GM12878 (cell line): Measurements from ENCODE around the gene C22orf31. TPM values are rescaled to one million over a fixed set of nuclear protein-coding genes. Genes with fewer than 3 reads are reported as not detected.

ENCODE experiments used
- ATAC-seq: fragments of 200-7000 bp; cut with Tn5 transposase; 3 replicates; pipeline ENCODE4 v1.9.1; 2020; ENCODE audit warnings: mild to moderate bottlenecking, moderate library complexity
- BruUV-seq: library from RNA; stranded (reverse); fragments of 400-500 nt; replicated peaks from 2 replicates; lab custom pipeline; 2021; lab: Mats Ljungman, UMichigan
- CTCF ChIA-PET: fragments of 300-600 bp; sonication (Branson Sonifier 250); formaldehyde crosslinking; extraction: SDS; loops from one replicate; lab custom pipeline; 2021; ENCODE audit warnings: inconsistent platforms; lab: Yijun Ruan, JAX
- POLR2A ChIA-PET: fragments of 350-600 bp; formaldehyde crosslinking; extraction: SDS; loops from one replicate; lab custom pipeline; 2021; ENCODE audit warnings: inconsistent platforms; lab: Charles Lee
- RAD21 ChIA-PET: fragments of 300-600 bp; sonication (Branson Sonifier 250); formaldehyde crosslinking; loops from one replicate; lab custom pipeline; 2023; ENCODE audit warnings: antibody characterized with exemption; ENCODE audit not compliant: unreplicated experiment; lab: Charles Lee
- SMC1A ChIA-PET: fragments of 300-600 bp; sonication (Branson Sonifier 250); formaldehyde crosslinking; loops from one replicate; lab custom pipeline; 2023; ENCODE audit not compliant: unreplicated experiment, uncharacterized antibody; lab: Charles Lee
- DNase-seq: peaks from one replicate; pipeline ENCODE4 v3.0.0-alpha.2; 2011; ENCODE audit warnings: low read depth, low spot score
- FAIRE-seq: peaks from 3 replicates; lab custom pipeline; 2011; peaks lifted over from hg19 to GRCh38; lab: Jason Lieb, UNC
- H2AFZ ChIP-seq: 2 replicates; pipeline ENCODE4 v1.6.0; 2011; ENCODE audit warnings: low read depth, low read length, control low read depth; ENCODE audit not compliant: control insufficient read depth
- H3K27ac ChIP-seq: 2 replicates; pipeline ENCODE4 v1.5.1; 2011; ENCODE audit warnings: control low read depth; ENCODE audit not compliant: control insufficient read depth, insufficient read depth
- H3K27me3 ChIP-seq, 2 experiments: replicated peaks in 1 of 2; 2 replicates each; pipeline versions ENCODE4 v1.6.0 to v1.6.1; 2011; ENCODE audit warnings: low read length in 1 of 2; ENCODE audit not compliant: control insufficient read depth in 2 of 2, insufficient read depth in 2 of 2
- H3K36me3 ChIP-seq, 2 experiments: 2 replicates each; pipeline ENCODE4 v1.5.1; 2011; ENCODE audit warnings: low read length in 1 of 2; ENCODE audit not compliant: control insufficient read depth in 2 of 2, insufficient read depth in 2 of 2
- H3K4me1 ChIP-seq: 2 replicates; pipeline ENCODE4 v1.6.1; 2011; ENCODE audit warnings: mild to moderate bottlenecking, low read length, moderate library complexity, mixed read lengths; ENCODE audit not compliant: control insufficient read depth, insufficient read depth
- H3K4me2 ChIP-seq: 2 replicates; pipeline ENCODE4 v1.6.0; 2011; ENCODE audit warnings: control low read depth; ENCODE audit not compliant: control insufficient read depth, insufficient read depth
- H3K4me3 ChIP-seq: fragments of 200-600 bp; sonication (generic); 2 replicates; pipeline ENCODE4 v1.5.1; 2016
- H3K79me2 ChIP-seq: 2 replicates; pipeline ENCODE4 v1.6.0; 2011; ENCODE audit warnings: low read length; ENCODE audit not compliant: control insufficient read depth, insufficient read depth
- H3K9ac ChIP-seq: 2 replicates; pipeline ENCODE4 v1.8.0; 2011; ENCODE audit warnings: low read length, control low read depth, mixed read lengths; ENCODE audit not compliant: control insufficient read depth, insufficient read depth
- H3K9me3 ChIP-seq: replicated peaks from 3 replicates; pipeline ENCODE4 v1.5.1; 2011; ENCODE audit warnings: mild to moderate bottlenecking, low read length; ENCODE audit not compliant: control insufficient read depth, insufficient read depth
- H4K20me1 ChIP-seq: 2 replicates; pipeline ENCODE4 v1.6.0; 2011; ENCODE audit not compliant: control insufficient read depth, insufficient read depth
- BCL11A ChIP-seq: IDR thresholded peaks from 2 replicates; pipeline ENCODE4 v1.6.1; 2011; ENCODE audit warnings: low read depth, low read length
- CBX5 ChIP-seq: sonication (generic); IDR thresholded peaks from 2 replicates; pipeline ENCODE4 v1.6.1; 2016; ENCODE audit warnings: low read depth, moderate library complexity, mild to moderate bottlenecking, inconsistent platforms
- CREM ChIP-seq: IDR thresholded peaks from 2 replicates; pipeline ENCODE4 v1.6.1; 2014; ENCODE audit warnings: antibody characterized with exemption, low read depth
- EED ChIP-seq: sonication (generic); IDR thresholded peaks from 2 replicates; pipeline ENCODE4 v1.6.1; 2016; ENCODE audit warnings: antibody characterized with exemption, low read depth
- IKZF1 ChIP-seq: fragments of 450-650 bp; conservative IDR thresholded peaks from 2 replicates; pipeline ENCODE4 v1.6.1; 2017; ENCODE audit warnings: antibody characterized with exemption, mild to moderate bottlenecking
- MTA2 ChIP-seq: fragments of 450-650 bp; IDR thresholded peaks from 2 replicates; pipeline ENCODE4 v1.6.1; 2016; ENCODE audit warnings: low read depth, mild to moderate bottlenecking, moderate library complexity
- MTA3 ChIP-seq: IDR thresholded peaks from 2 replicates; pipeline ENCODE4 v1.6.1; 2012; ENCODE audit warnings: low read length, inconsistent platforms, borderline replicate concordance
- SP1 ChIP-seq: IDR thresholded peaks from one replicate; pipeline ENCODE4 v1.6.1; 2011; ENCODE audit warnings: low read depth, low read length
- SPI1 ChIP-seq: IDR thresholded peaks from 2 replicates; pipeline ENCODE4 v1.6.1; 2011; ENCODE audit warnings: low read depth, mild to moderate bottlenecking, low read length, moderate library complexity, borderline replicate concordance; ENCODE audit not compliant: insufficient read depth
- SREBF2 ChIP-seq: IDR thresholded peaks from 2 replicates; pipeline ENCODE4 v1.6.1; 2012; ENCODE audit warnings: mild to moderate bottlenecking, low read length
- TAF1 ChIP-seq: IDR thresholded peaks from 2 replicates; pipeline ENCODE4 v1.6.1; 2011; ENCODE audit warnings: mild to moderate bottlenecking, low read depth, low read length, borderline replicate concordance
- TBL1XR1 ChIP-seq: IDR thresholded peaks from 2 replicates; pipeline ENCODE4 v1.6.1; 2012; ENCODE audit warnings: low read depth, low read length, improper control_type of control experiment
- WGBS: methylation state at CpG from one replicate; pipeline ENCODE4 v1.1.6; 2016; ENCODE audit warnings: low lambda C conversion rate; ENCODE audit not compliant: insufficient replicate concordance, insufficient coverage; ENCODE audit errors: missing lambda C conversion rate; 5-methylcytosine and 5-hydroxymethylcytosine counted together
- in situ Hi-C: fragments of 300-500 bp; cut with MboI; formaldehyde crosslinking; loops from 9 replicates; pipeline ENCODE4 v1.14.3; 2018; ENCODE audit warnings: mixed read lengths
- intact Hi-C: fragments of 100-400 bp; cut with micrococcal nuclease; formaldehyde crosslinking; loops from one replicate; pipeline ENCODE4 v1.14.2; 2022; ENCODE audit not compliant: unreplicated experiment
- polyA plus RNA-seq, 11 experiments: library from polyadenylated mRNA; depleted of rRNA in 4 of 11; unstranded in 6 of 11; stranded (reverse) in 5 of 11; fragments of >200 nt; fragmentation: Nextera tagmentation in 4 of 11; fragmentation: Illumina TruSeq in 1 of 11; extraction: Ambion mirVana in 4 of 11; extraction: Trizol in 1 of 11; gene quantifications; 1 replicate in 1 of 11; 2 replicates in 10 of 11; pipeline versions ENCODE4 v1.2.1 to v1.2.3, GENCODE V29; 2011 to 2016; ENCODE audit warnings: inconsistent platforms in 2 of 11, missing spikeins in 2 of 11, low read depth in 1 of 11
- total RNA-seq, 4 experiments: library from RNA; depleted of rRNA in 3 of 4; stranded (reverse); fragments of >200 nt in 3 of 4; fragmentation: Illumina TruSeq in 1 of 4; extraction: Trizol in 1 of 4; gene quantifications; 2 replicates each; pipeline versions ENCODE4 v1.2.1 to v1.2.3, GENCODE V29; 2013 to 2021
- TF ChIP-seq, protein P1 (sequence below): IDR thresholded peaks from 2 replicates; pipeline ENCODE4 v1.6.1; 2012; ENCODE audit warnings: low read depth, low read length, improper control_type of control experiment
- TF ChIP-seq, protein P2 (sequence below): IDR thresholded peaks from 2 replicates; pipeline ENCODE4 v1.6.1; 2011; ENCODE audit warnings: borderline replicate concordance, low read depth, mild to moderate bottlenecking, moderate library complexity, low read length; ENCODE audit not compliant: insufficient read depth, poor library complexity, severe bottlenecking

Gene C22orf31
- total and polyA plus RNA-seq, 10 of the 15 experiments (the other 5 are each of a cell fraction or from before 2014, with no cell fraction given), result not detected

DNA sequence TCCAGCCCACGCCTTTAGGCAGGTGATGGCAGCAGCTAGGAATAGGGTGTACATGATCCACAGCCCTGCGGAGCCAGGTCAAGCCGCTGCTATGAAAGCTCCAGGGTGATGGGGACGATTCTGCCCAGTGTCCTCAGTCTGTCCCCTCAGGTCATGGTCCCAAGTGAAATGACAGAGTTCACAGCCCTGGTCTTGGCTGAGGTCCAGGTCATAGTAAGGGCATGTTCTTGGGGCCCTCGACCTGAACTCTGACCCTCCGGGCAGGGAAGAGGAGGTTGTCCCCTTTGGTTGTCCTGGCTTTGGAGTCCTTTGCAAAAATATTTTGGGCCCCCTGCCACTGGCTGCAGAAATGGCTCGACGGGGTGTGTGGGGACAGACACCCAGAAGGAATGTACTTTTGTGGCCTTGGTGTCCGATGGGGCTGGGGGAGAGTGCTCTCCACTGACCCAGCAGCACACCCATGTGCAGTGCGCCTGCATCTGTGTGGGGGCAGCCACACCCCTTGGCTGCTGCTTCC, 7.3 kb downstream of the C22orf31 start:
- H3K9ac ChIP-seq, result no peak overlapping the region
- no peak for TF ChIP-seq SPI1
- TF ChIP-seq EED, result no peak
- no peak for TF ChIP-seq IKZF1
- no peak for TF ChIP-seq SP1
- no peak for TF ChIP-seq CREM
- TF ChIP-seq MTA2, result no peak
- no peak for TF ChIP-seq MTA3
- TF ChIP-seq, protein P1, sequence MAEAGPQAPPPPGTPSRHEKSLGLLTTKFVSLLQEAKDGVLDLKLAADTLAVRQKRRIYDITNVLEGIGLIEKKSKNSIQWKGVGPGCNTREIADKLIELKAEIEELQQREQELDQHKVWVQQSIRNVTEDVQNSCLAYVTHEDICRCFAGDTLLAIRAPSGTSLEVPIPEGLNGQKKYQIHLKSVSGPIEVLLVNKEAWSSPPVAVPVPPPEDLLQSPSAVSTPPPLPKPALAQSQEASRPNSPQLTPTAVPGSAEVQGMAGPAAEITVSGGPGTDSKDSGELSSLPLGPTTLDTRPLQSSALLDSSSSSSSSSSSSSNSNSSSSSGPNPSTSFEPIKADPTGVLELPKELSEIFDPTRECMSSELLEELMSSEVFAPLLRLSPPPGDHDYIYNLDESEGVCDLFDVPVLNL, result no peak
- TF ChIP-seq, protein P2, sequence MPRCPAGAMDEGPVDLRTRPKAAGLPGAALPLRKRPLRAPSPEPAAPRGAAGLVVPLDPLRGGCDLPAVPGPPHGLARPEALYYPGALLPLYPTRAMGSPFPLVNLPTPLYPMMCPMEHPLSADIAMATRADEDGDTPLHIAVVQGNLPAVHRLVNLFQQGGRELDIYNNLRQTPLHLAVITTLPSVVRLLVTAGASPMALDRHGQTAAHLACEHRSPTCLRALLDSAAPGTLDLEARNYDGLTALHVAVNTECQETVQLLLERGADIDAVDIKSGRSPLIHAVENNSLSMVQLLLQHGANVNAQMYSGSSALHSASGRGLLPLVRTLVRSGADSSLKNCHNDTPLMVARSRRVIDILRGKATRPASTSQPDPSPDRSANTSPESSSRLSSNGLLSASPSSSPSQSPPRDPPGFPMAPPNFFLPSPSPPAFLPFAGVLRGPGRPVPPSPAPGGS, result no peak
- no peak for TF ChIP-seq TAF1
- no peak for TF ChIP-seq SREBF2
- no peak for TF ChIP-seq TBL1XR1
- no peak for TF ChIP-seq BCL11A
- no peak for TF ChIP-seq CBX5
- TF ChIP-seq, all 136 proteins: peak for 0
- no peak overlapping the region for H3K4me2 ChIP-seq
- ATAC-seq (no peak), FAIRE-seq (no peak), DNase-seq (no peak)
- H3K36me3 ChIP-seq, result peaks cover 0 to 12% of the 10 kb centered on the region in 2 experiments; a peak in 2 of 4 replicates
- in situ Hi-C loops (no loop called here), intact Hi-C loops (no loop called here)
- no peak overlapping the region for H3K27ac ChIP-seq
- H4K20me1 ChIP-seq, result no peaks in the 10 kb centered on the region
- H3K9me3 ChIP-seq, result no peaks in the 10 kb centered on the region
- ChIA-PET RAD21 (interaction anchor here (1.0 to 1.3 kb wide), 2 partner anchors 102 to 191 kb away, joined by 3 read pairs; no protein-coding TSS in a partner anchor), POLR2A (interaction anchor here (1.1 kb wide), 1 partner anchor 198 kb away, joined by 4 read pairs; no protein-coding TSS in a partner anchor), SMC1A (interaction anchor here (1.3 to 5.1 kb wide), 3 partner anchors 13 to 191 kb away, joined by 4 to 25 read pairs (median 7); no protein-coding TSS in a partner anchor), CTCF (interaction anchor here (0.6 to 3.9 kb wide), 9 partner anchors 9 to 454 kb away, joined by 3 to 20 read pairs (median 3); no protein-coding TSS in a partner anchor)
- H3K79me2 ChIP-seq, result no peaks in the 10 kb centered on the region
- peaks cover 0 to 2% of the 10 kb centered on the region in 2 experiments; a peak in 1 of 4 replicates for H3K27me3 ChIP-seq
- H3K4me1 ChIP-seq, result no peaks in the 10 kb centered on the region
- H2AFZ ChIP-seq, result no peak overlapping the region
- BruUV-seq, result no TSS peak
- H3K4me3 ChIP-seq, result no peak overlapping the region
- WGBS, result 31% methylated on average over 10 of the region's 10 CpGs
